Muscle of leg (tissue), 11 donors: Measurements from ENCODE around the gene KCTD8. TPM values are rescaled to one million over a fixed set of nuclear protein-coding genes. Genes with fewer than 3 reads are reported as not detected.
"Not testable (repeated sequence)": the region's sequence is repeated elsewhere in the genome, so short reads cannot be mapped to it uniquely, and the experiment has no call there.

Experiments
- DNase-seq: peaks from one replicate; pipeline ENCODE4 v3.0.0; 2013
- H3K27ac ChIP-seq: one replicate; pipeline ENCODE4 v1.5.1; 2013; ENCODE audit warnings: mild to moderate bottlenecking, low read length, control low read depth
- H3K27me3 ChIP-seq: one replicate; pipeline ENCODE4 v1.6.1; 2013; ENCODE audit warnings: low read length; ENCODE audit not compliant: control insufficient read depth, insufficient read depth
- H3K36me3 ChIP-seq: one replicate; pipeline ENCODE4 v1.6.1; 2013; ENCODE audit warnings: low read length; ENCODE audit not compliant: control insufficient read depth, insufficient read depth
- H3K4me1 ChIP-seq: one replicate; pipeline ENCODE4 v1.6.1; 2013; ENCODE audit warnings: low read length; ENCODE audit not compliant: control insufficient read depth, insufficient read depth
- H3K4me3 ChIP-seq: one replicate; pipeline ENCODE4 v1.5.1; 2013; ENCODE audit warnings: low read length, control low read depth
- H3K9me3 ChIP-seq: replicated peaks from 2 replicates; pipeline ENCODE4 v1.6.1; 2013; ENCODE audit warnings: low read depth, low read length; ENCODE audit not compliant: control insufficient read depth
- WGBS: methylation state at CpG from one replicate; pipeline ENCODE4 v1.1.5; 2013; ENCODE audit warnings: missing lambda C conversion rate; ENCODE audit not compliant: insufficient coverage; 5-methylcytosine and 5-hydroxymethylcytosine counted together
- polyA plus RNA-seq, 8 donors: library from polyadenylated mRNA; unstranded; fragments of 120-200 nt; gene quantifications; one replicate each; pipeline versions ENCODE4 v1.2.1 to v1.2.3, GENCODE V29; 2013; ENCODE audit warnings: inconsistent platforms in 1 of 8, low replicate concordance in 1 of 8; ENCODE audit not compliant: insufficient read length in 8 of 8, insufficient read depth in 1 of 8
- total RNA-seq: library from RNA; stranded (reverse); fragments of 120-200 nt; gene quantifications from one replicate; pipeline ENCODE4 v1.2.4, GENCODE V29; 2013

The KCTD8 gene
- total and polyA plus RNA-seq, 9 donors: 0.05 to 0.47 (median 0.15) TPM; not detected in 2

- no peak for DNase-seq
- Histone ChIP-seq H3K4me1 (no peaks in the 10 kb centered on the region), H3K27ac (no peak overlapping the region), H3K36me3 (no peaks in the 10 kb centered on the region), H3K9me3 (no peaks in the 10 kb centered on the region), H3K4me3 (no peak overlapping the region), H3K27me3 (no peaks in the 10 kb centered on the region)
- WGBS: no CpG with 5 or more reads among the region's 1 CpG
These were observed 216.3 kb downstream of the KCTD8 start for GRCh38 chr4:44232262-44232661.

GRCh38 chr4:44231006-44231405, 217.6 kb downstream of the KCTD8 start:
- Histone ChIP-seq H3K4me1 (no peaks in the 10 kb centered on the region), H3K27me3 (no peaks in the 10 kb centered on the region), H3K36me3 (no peaks in the 10 kb centered on the region), H3K4me3 (no peak overlapping the region), H3K27ac (no peak overlapping the region), H3K9me3 (no peaks in the 10 kb centered on the region)
- 100% methylated on average over 1 of the region's 2 CpGs for WGBS
- no peak for DNase-seq

- no peaks in the 10 kb centered on the region for H3K36me3 ChIP-seq
- no peaks in the 10 kb centered on the region for H3K9me3 ChIP-seq
- no peaks in the 10 kb centered on the region for H3K27me3 ChIP-seq
- no CpG with 5 or more reads among the region's 1 CpG for WGBS
- H3K4me3 ChIP-seq: no peak overlapping the region
- H3K27ac ChIP-seq: no peak overlapping the region
- no peak for DNase-seq
- no peaks in the 10 kb centered on the region for H3K4me1 ChIP-seq
These were observed 220.3 kb downstream of the KCTD8 start for GRCh38 chr4:44228326-44228725.

GRCh38 chr4:44221407-44221806, 227.2 kb downstream of the KCTD8 start:
- Histone ChIP-seq H3K4me1 (no peaks in the 10 kb centered on the region), H3K9me3 (no peaks in the 10 kb centered on the region), H3K27me3 (no peaks in the 10 kb centered on the region), H3K27ac (no peak overlapping the region), H3K4me3 (no peak overlapping the region), H3K36me3 (no peaks in the 10 kb centered on the region)
- 74% methylated on average over 3 of the region's 4 CpGs for WGBS
- DNase-seq: no peak

- H3K27ac ChIP-seq: no peak overlapping the region
- DNase-seq: no peak
These were observed 237.9 kb downstream of the KCTD8 start for GRCh38 chr4:44210750-44211149.

GRCh38 chr4:44196796-44197195, 251.8 kb downstream of the KCTD8 start:
- no peaks in the 10 kb centered on the region for H3K4me1 ChIP-seq
- no peak overlapping the region for H3K4me3 ChIP-seq
- no peak overlapping the region for H3K27ac ChIP-seq
- H3K27me3 ChIP-seq: no peaks in the 10 kb centered on the region
- H3K36me3 ChIP-seq: no peaks in the 10 kb centered on the region
- 78% methylated on average over 1 of the region's 1 CpG for WGBS
- DNase-seq: no peak
- no peaks in the 10 kb centered on the region for H3K9me3 ChIP-seq

More at GRCh38 chr4:44210750-44211149, 237.9 kb downstream of the KCTD8 start:
- H3K27me3 ChIP-seq: no peaks in the 10 kb centered on the region
- H3K9me3 ChIP-seq: no peaks in the 10 kb centered on the region
- H3K36me3 ChIP-seq: no peaks in the 10 kb centered on the region
- no peaks in the 10 kb centered on the region for H3K4me1 ChIP-seq
- H3K4me3 ChIP-seq: no peak overlapping the region

- no peaks in the 10 kb centered on the region for H3K36me3 ChIP-seq
- no peak overlapping the region for H3K27ac ChIP-seq
- H3K4me1 ChIP-seq: no peaks in the 10 kb centered on the region
- DNase-seq: no peak
- no peaks in the 10 kb centered on the region for H3K27me3 ChIP-seq
- no CpG with 5 or more reads among the region's 1 CpG for WGBS
- no peaks in the 10 kb centered on the region for H3K9me3 ChIP-seq
- no peak overlapping the region for H3K4me3 ChIP-seq
These were observed 254.2 kb downstream of the KCTD8 start for GRCh38 chr4:44194365-44194764.

- Histone ChIP-seq H3K27ac (no peak overlapping the region), H3K9me3 (no peaks in the 10 kb centered on the region), H3K4me3 (no peak overlapping the region), H3K36me3 (no peaks in the 10 kb centered on the region), H3K27me3 (no peaks in the 10 kb centered on the region), H3K4me1 (no peaks in the 10 kb centered on the region)
- no peak for DNase-seq
- WGBS: no CpG with 5 or more reads among the region's 1 CpG
These were observed 261.8 kb downstream of the KCTD8 start for GRCh38 chr4:44186850-44187246.

- Histone ChIP-seq H3K4me1 (no peaks in the 10 kb centered on the region), H3K27ac (no peak overlapping the region), H3K36me3 (no peaks in the 10 kb centered on the region), H3K9me3 (no peaks in the 10 kb centered on the region), H3K27me3 (no peaks in the 10 kb centered on the region), H3K4me3 (no peak overlapping the region)
- 86% methylated on average over 16 of the region's 23 CpGs for WGBS
- no peak for DNase-seq
These were observed 262.3 kb downstream of the KCTD8 start for GRCh38 chr4:44186096-44186849.

GRCh38 chr4:44181491-44182349, 266.9 kb downstream of the KCTD8 start:
- not testable (repeated sequence) for H3K27me3 ChIP-seq, DNase-seq, H3K36me3 ChIP-seq, H3K9me3 ChIP-seq, H3K27ac ChIP-seq, H3K4me3 ChIP-seq, H3K4me1 ChIP-seq
- WGBS: 94% methylated on average over 29 of the region's 54 CpGs
